ENCODE measurements around the gene WSCD2.

DNA sequence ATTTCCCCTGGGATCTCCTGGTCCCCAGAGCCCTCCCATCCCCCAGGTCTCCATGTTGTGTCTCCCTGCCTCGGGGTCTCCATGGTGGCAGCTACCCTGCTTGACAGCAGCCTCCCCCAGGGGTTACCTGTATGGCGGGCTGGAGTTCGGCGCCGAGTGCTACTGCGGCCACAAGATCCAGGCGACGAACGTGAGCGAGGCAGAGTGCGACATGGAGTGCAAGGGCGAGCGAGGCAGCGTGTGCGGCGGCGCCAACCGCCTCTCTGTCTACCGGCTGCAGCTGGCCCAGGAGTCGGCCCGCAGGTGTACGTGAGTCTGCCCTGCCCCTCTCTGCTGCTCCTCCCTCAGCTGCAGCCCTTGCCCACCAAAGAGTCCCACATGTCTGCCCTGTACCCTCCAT is 80.9 kb downstream of the WSCD2 start:
- TF ChIP-seq, protein P1, sequence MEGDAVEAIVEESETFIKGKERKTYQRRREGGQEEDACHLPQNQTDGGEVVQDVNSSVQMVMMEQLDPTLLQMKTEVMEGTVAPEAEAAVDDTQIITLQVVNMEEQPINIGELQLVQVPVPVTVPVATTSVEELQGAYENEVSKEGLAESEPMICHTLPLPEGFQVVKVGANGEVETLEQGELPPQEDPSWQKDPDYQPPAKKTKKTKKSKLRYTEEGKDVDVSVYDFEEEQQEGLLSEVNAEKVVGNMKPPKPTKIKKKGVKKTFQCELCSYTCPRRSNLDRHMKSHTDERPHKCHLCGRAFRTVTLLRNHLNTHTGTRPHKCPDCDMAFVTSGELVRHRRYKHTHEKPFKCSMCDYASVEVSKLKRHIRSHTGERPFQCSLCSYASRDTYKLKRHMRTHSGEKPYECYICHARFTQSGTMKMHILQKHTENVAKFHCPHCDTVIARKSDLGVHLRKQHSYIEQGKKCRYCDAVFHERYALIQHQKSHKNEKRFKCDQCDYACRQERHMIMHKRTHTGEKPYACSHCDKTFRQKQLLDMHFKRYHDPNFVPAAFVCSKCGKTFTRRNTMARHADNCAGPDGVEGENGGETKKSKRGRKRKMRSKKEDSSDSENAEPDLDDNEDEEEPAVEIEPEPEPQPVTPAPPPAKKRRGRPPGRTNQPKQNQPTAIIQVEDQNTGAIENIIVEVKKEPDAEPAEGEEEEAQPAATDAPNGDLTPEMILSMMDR (IDR thresholded peaks at IDR 0.05): no peak
- TF ChIP-seq EZH2 (IDR thresholded peaks at IDR 0.05; ENCODE audit: borderline replicate concordance, insufficient read depth, low read depth, low read length, poor library complexity, severe bottlenecking): no peak
